GM18861 (cell line): ENCODE data around the gene CIITA.

Source experiments
- ATAC-seq: cut with Tn5 transposase; IDR thresholded peaks from one replicate; pipeline ENCODE4 v1.9.1; 2021; ENCODE audit not compliant: unreplicated experiment

CIITA gene

DNA sequence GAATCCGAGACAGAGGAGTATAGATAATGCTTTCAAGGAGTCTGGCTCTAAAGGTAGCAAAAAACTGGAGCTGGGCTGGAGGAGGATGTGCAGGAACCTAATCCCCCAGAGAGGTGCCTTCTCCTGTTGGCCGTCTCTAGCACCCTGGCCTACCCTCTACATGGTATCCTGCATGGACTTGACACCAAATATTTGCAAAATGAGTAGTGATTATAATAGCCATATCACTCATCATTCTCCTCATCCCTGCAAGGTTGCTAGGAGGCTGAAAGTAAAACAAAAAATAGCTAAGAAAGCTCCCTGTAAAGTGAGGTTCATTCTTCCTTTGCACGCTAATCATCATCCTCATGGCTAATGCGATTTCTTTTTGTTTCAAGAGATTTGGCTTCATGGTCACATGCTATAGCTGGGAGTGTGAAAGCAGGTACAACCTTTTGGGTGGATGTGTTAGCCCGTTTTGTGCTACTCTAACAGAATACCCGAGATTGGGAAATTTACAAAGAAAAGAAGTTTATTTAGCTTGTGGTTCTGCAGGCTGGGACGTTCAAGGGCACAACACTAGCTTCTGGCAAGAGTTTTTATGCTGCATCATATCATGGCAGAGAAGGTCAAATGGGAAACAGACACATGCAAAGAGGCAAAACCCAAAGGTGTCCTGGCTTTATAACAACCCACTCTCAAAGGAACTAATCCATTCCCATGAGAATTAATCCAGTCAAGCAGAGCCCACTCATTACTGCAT is 27.1 kb upstream of the CIITA start:
- ATAC-seq, result no peak

DNA sequence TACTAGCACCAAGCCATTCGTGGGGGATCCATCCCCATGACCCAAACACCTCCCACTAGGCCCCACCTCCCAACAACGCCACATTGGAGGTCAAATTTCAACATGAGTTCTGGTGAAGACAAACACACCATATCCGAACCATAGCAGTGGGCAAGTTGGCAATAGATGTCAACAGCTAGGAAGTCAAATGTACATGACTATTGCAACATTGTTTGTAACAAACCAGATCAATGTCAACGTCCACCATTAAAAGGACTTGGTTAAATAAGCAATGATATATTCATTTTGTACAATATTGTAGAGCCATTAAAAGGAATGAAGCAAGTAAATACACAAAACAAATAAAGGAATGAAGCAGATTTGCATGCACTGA is 26.5 kb upstream of the CIITA start:
- no peak for ATAC-seq

DNA sequence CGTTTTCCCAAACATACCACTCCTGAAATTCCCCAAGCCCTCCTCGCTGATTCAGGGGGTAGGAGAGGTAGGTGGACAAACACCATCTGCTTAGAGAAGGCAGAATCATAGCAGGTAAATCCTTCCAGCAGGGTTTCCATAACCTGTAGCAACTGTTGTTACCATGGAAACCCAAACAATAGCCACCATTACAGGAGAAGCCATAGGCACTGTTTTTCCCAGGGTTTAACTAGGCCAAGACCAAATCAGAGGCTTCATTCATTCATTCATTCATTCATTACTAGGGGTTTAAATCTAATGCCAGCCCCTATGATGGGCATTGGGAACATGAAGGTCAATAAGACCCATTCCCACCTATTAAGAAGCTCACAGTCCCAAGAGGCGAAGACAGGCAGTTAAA is 25.5 kb upstream of the CIITA start:
- ATAC-seq, result no peak

DNA sequence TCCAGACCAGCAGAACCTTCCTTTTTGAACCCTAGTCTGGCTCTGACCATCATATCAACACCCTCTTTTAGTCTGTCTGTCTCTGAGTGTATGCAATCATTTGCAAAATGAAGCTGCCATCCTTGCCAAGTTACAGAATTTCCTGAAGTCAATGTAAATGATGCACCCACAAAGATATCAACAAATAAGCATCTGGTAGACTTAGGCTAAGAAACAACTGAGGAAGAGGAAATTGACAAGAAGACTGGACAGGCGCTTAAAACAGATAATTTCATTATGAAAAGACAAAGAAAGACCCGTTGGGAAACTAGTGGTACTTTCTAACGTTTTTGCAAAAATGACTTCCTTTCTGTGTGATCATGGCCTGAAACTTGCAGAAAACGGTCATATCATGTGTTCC is 24.7 kb upstream of the CIITA start:
- ATAC-seq, result no peak

DNA sequence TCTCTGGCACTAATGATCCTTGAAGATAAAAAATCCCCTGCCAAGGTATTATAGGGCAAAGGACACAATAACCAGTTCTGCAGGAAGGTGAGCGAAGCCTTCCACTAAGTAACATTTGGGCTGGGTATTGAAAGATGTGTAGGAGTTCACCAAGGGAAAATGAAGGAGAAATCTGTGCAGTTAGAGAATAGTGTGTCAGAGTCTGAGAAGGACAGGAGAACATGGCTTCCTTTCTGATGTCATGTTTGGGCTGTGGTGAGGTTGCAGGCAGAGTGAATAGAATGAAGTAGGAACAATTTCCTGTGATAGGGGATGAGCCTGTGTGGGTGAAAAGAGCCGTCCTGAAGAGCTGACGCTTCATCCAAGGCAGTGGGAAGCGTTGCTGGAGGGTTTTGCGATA is 24.1 kb upstream of the CIITA start:
- no peak for ATAC-seq

DNA sequence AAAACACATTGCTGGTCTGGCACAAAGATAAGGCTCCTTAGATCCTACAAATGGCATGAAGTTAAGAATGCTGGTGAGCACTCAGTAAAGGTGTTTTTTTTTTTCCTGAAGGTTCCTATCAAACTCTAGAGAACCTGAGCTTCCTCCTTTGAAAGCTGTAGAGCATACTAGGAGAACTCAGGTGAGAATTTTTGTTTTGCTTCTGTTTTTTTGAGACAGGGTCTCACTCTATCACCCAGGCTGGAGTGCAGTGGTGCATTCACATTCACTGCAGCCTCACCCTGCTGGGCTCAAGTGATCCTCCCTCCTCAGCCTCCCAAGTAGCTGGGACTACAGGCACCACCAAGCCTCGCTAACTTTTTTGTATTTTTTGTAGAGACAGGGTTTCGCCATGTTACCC is 21.0 kb upstream of the CIITA start:
- no peak for ATAC-seq

DNA sequence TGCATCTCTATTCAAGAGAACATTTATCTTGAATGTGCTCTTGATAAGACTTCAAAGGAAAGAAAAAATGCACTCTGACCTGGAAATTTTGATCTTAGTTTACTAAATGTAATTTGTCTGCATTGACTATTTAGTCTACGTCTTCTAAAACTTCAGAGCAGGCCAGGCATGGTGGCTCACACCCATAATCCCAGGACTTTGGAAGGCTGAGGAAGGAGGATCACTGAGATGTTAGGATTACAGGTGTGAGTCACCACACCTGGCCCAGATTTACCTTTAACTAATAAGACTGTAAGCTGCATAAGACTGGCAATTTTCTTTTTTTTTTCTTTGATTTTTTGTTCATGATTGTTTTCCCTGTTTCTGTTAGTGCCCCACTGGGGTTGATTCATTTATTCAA is 18.8 kb upstream of the CIITA start:
- ATAC-seq, result no peak

DNA sequence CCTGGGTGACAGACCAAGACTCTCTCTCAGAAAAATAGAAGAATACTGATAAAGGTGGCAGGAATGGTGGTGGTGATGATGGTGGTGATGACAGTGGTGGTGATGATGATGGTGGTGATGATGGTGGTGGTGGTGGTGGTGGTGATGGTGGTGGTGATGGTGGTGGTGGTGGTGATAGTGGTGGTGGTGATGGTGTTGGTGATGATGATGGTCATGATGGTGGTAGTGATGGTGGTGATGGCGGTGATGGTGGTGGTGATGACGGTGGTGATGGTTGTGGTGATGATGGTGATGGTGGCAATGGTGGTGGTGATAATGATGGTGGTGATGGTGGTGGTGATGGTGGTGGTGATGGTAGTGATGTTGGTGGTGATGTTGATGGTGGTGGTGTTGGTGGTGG is 18.0 kb upstream of the CIITA start:
- no peak for ATAC-seq

DNA sequence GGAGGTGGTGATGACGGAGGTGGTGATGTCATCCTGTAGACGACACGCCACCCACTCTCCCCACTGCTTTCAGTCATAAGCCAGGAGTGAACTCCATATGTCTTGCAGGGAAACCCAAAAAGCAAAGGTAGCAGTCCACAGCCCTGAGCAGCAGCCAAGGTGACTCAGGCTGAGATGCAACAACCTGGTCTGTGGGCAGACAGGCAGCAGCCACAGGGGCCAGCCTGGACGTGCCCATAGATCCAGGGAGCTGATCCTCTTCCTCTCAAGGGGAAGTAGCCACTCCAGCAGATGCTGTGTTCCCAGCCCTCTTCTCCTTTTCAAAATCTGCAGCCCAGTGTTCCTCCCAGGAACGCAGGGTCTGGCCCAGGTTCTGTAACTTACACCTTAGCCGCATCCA is 17.3 kb upstream of the CIITA start:
- ATAC-seq, result no peak

DNA sequence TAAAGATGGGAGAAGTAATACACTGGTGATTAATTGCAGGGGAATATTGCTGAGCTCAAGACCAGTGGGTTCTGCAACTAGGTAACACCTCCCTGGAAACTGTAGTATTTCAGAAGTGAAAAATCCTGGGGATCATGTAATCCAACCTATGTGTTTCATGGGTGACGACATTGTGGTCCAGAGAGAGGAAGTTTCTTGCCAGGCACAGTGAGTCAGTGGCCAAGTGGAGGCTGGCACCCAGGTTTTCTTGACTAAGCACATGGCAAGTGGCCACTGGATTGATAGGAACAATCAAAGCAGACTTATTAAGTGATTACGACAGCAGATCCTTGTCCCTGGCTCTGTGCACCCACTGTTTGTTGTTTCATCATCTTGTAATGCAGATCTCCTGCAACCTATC is 14.6 kb upstream of the CIITA start:
- ATAC-seq, result no peak

DNA sequence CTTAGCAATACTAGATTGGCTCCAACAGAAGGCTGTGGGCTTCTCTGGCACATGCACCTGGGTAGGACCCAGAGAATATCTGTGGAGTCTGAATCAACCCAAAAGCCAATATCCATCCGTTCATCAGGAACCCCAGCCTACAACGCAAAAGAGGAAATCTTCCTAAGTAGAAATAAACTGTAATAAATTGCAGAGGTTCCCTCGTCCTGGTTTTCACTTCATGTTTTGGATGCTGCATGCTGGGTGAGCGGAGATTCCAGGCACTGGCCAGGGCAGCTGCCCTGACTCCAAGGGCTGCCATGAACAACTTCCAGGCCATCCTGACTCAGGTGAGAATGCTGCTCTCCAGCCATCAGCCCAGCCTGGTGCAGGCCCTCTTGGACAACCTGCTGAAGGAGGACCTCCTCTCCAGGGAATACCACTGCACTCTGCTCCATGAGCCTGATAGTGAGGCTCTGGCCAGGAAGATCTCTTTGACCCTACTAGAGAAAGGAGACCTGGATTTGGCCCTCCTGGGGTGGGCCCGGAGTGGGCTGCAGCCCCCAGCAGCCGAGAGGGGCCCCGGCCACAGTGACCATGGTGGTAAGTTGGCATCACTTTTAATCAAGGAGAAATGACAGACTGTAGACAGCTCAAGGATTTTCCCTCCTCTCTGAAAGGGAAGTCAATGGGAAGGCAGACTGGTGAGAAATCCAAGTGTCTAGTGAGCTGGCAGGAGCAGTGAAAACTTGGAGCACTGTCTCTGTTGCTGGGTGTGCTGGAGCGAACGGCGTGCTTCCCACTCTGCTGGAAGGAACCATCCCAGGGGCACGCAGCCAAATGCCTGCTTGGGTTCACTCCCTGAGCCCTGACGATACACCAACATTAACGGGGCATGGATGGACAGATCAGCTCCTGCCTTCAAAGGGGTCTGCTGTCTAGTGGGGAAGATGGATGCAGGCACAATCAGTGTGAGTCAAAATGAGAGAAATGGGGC is 10.7 kb upstream of the CIITA start:
- ATAC-seq, result no peak

DNA sequence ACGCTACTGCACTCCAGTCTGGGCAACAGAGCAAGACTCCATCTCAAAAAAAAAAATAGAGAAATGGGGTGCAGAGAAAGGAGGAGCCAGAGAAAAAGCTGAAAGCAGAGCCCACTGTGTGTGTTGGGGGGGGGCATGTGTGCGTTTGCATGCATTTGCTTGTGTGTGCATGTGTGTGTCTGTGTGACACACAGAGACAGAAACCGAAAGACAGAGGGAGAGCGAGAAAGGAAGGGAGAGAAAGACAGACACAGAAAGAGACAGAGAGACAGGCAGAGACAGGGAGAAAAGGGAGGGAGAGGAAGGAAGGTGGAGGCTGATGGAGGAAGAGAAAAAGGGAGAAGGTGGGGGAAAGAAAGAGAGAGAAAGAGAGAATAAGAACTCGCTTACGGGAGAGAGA is 9.8 kb upstream of the CIITA start:
- ATAC-seq, result no peak

DNA sequence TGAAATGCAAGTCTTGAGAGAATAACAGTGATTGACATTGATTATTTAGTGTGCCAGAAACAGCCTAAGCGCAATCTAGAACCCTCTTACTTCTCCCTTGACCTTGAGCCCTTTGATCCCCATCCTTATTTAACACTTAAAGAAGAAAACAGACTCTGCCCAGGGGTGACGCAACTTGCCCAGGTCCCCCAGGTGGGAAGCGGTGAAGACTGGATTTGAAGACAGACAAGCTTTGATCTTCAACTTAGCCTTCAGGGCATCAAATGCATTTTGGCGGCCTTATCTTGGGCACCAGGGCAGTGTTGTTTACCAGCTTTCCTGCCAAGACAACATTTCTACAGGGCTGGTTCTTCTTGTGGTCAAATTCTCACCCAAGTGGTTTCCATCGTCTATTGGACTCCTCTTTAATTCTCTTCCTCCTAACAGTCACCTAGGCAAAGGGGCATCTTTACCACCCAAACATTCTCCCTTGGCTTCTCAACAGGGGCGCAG is 8.9 kb upstream of the CIITA start:
- no peak for ATAC-seq

DNA sequence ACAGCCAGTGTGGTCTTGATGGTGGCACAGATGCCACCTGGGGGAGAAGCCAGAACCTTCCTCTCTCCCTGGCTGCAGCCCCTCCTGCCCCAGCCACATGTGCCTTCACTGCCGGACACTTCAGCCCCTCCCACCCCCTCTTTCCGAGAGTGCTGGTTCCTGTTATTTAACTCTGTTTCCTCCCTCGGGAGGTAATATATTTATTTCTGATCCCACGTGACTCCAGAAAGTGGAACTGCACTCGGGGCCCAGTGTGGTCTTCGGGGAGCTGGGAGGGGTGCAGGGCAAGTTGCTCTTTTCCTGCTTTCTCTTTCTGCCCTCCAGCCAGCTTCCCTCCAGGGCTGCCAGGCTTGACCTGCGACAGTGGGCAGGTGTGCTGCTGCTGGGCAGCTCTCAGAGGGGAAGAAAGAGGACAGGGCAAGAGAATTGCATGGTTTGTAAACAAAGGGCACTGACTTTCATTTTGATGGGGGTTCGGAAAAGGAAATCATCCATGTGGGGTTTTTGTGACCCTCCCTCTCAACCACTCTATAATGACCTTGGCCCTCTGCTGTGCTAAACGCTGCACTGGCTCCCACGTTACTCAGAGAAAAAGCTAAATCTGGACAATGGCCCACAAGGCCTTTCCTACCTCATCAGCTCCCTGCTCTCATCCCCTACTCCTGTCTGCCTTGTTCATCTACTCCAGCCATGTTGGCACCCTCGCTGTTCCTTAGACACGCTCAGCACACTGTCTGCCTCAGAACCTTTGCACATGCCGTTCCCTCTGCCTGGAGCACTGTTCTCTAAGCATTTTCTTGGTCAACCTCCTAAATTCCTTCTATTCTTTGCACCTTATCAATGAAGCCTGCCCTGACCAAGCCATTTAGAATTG is 8.2 kb upstream of the CIITA start:
- peak; percentile 37 for ATAC-seq

DNA sequence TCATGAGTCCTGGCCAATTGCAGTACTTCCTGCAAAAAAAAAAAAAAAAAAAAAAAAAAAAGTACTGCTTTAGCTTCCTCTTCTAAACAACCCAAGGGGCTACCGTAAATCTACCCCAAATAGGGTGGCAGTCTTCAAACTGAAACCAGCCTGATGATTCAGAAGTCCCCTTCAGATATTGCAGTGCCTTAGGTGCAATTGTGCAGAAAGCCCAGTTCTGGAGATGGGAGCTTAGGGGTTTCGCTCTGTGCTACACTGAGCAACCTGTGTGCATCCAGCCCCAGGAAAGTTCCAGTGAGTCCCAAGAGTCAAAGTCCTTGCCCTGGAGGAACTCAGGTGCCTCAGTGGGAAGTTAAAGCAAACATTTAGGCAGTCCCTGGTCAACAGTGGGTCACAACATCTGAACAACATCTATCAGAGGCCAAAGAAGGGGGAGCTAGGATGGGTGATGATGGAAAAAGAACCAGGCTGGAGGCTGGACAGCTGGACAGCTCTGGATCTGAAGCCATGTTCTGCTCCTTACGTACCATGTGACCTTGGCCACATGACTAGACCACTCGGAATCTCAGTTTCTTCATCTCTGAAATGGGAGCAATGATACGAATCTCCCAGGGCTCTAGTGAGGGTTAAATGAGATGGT is 6.7 kb upstream of the CIITA start:
- ATAC-seq, result peak; percentile 35

DNA sequence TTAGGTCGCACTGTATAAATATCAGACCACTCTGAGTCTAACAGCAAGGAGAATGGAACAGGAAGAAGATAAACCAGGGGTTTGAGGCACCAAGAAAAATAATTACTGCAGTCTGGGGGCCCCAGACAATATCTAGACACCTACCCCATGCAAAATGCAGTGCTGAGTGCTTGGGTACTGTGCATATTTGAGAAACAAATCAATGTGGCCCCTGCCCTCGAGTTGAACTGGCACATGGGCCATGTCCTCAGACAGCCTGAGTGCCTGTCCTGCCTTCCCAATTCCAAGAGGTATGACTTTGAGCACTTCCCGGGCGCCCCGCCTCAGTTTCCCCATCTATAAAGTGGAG is 6.2 kb upstream of the CIITA start:
- ATAC-seq, result no peak

DNA sequence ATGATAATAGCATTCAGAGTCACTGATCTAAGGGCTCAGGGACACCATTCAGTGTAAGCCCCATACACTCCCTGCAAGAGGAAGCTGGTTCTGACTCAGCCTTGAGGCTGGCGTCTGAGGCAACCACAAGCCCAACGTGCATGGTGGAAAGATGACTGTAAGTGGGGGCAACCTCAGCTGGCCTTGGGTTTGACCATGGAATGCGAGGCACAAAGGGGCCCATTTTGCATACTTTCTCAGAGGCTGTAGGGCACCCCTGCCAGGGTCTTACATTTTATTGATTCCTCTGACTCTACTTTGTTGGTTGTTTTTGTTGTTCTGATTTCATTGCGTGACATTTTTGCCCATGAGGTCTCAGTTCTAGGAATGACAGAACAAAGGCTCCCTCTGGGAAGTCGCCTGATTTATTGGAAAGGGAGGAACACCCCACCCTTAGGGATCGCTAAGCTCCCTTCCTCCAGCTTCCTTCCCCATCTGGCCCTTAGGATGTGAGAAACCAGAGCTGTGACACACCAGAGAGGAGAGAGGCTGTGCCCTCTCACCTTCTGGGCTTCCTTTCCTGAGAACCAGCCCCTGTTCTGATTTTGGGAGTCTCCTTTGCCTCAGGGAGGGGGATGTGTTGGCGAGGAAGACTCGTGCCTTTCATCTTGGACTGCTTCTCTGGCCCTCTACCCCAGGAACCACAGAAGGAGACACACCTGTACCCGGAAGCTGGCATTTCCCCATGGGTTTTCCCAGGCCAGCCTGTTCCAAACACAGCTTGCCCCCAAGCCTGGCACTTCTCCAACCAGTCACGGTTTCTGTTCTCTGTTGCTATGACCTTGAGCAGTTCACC is 5.6 kb upstream of the CIITA start:
- peak; percentile 39 for ATAC-seq

DNA sequence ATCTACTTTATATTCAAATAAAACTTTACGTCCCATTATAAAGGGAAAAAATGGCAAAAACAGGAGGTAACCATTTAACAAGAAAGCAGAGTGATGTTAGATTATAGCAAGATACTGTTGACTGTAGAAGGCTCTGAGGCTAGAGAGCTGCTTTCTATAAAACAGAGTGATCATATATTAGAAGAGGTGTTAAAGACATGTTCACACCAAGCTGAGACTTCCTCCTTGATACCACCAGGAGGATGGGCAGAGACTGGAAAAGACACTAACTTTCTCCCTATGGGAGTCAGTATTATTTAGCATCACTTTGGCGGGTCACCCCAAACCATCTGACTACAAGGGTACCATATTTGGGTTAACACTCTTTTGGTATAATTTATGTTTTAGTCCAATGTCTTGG is 687 bp upstream of the CIITA start:
- no peak for ATAC-seq

DNA sequence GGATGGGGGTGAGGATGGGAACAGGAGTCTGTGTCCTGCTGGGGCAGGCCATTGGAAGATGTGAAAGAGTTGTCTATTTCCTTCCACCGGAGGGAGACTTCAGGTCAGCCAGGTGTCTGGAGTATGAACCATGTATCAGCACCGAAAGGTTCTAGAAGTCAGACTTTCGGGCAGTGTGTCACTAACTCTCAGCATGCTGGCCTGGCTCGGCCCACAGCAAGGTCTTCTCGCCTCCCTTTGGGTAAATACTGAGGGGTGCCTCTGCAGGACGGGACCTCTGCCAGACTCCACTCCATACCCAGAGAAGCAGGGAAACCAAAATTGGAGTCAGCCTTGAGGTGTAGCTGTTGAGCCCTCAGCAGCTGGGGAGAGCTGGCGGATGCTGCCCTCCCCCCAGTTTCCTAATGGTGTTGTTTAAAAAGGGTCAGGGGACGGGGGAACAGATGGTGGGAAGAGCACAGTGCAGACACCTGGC is 507 bp downstream of the CIITA start:
- ATAC-seq, result no peak

DNA sequence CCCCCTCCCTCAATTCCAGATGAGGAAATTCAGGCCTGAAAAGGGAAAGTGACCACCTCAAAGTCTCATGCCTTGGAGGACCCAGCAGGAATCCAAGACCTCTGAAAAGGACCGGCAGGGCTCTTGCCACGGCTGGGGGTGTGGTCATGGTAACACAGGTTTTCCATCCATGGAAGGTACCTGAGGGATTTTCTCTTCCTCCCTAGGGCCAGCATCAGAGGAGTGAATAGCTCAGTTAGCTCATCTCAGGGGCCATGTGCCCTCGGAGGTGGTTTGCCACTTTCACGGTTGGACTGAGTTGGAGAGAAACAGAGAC is 1.3 kb downstream of the CIITA start:
- ATAC-seq, result no peak
